ENCODE results near the gene PLEKHH3. TPM values are rescaled to one million over a fixed set of nuclear protein-coding genes. Genes with fewer than 3 reads are reported as not detected.

PLEKHH3 gene
- total and polyA plus RNA-seq, 10 of the 15 experiments (the other 5 are each of a cell fraction or from before 2014, with no cell fraction given): 0.31 to 38.0 (median 11.0) TPM

DNA sequence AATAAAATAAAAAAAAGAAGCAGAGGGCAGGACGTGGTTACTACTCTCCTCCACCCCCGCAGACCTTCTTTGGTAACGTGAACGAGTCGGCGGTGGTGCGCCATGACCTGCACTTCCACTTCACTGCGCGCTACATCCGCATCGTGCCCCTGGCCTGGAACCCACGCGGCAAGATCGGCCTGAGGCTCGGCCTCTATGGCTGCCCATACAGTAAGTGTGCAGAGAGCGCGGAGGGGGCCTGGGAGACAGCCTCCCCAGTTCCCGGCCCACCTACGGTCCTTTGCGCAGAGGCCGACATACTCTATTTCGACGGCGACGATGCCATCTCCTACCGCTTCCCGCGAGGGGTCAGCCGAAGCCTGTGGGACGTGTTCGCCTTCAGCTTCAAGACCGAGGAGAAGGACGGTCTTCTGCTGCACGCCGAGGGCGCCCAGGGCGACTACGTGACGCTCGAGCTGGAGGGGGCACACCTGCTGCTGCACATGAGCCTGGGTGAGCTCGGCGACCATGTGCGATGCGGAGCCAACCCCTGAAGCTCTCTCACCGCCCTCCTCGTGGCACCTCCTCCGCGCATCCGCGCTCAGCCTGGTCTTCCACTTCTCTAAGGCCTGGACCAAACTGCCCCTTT lies 8.2 kb upstream of the PLEKHH3 start:
- Histone ChIP-seq H3K79me2 (ENCODE audit: control insufficient read depth, insufficient read depth, low read length) (peaks cover 34% of the 10 kb centered on the region), H4K20me1 (ENCODE audit: control insufficient read depth, insufficient read depth) (no peaks in the 10 kb centered on the region), H3K4me2 (ENCODE audit: control insufficient read depth, insufficient read depth) (no peak overlapping the region), H3K27ac (ENCODE audit: control insufficient read depth, insufficient read depth) (no peak overlapping the region), H2AFZ (ENCODE audit: control insufficient read depth, low read depth, low read length) (no peak overlapping the region), H3K9me3 (replicated peaks; ENCODE audit: control insufficient read depth, insufficient read depth, low read length) (no peaks in the 10 kb centered on the region; the same call in 2 of the 3 replicates), H3K4me3 (no peak overlapping the region), H3K27me3 (replicated peaks in 1 of 2; ENCODE audit: control insufficient read depth in 2 of 2, insufficient read depth in 2 of 2, low read length in 1 of 2) (no peaks in the 10 kb centered on the region), H3K4me1 (ENCODE audit: control insufficient read depth, insufficient read depth, low read length) (peaks cover 7% of the 10 kb centered on the region), H3K9ac (ENCODE audit: control insufficient read depth, insufficient read depth, low read length) (no peak overlapping the region), H3K36me3 (ENCODE audit: control insufficient read depth in 2 of 2, insufficient read depth in 2 of 2, low read length in 1 of 2) (peaks cover 5 to 11% of the 10 kb centered on the region in 2 experiments; a peak in 3 of 4 replicates)
- ChIA-PET CTCF (interaction anchor here (1.2 to 3.3 kb wide), 3 partner anchors 83 to 107 kb away, joined by 3 to 32 read pairs (median 4); partner anchors contain the start of genes PSMC3IP and VPS25), SMC1A (ENCODE audit: uncharacterized antibody, unreplicated experiment) (interaction anchor here (0.7 to 1.0 kb wide), 2 partner anchors 38 to 107 kb away, joined by 3 to 4 read pairs; no protein-coding TSS in a partner anchor), RAD21 (ENCODE audit: unreplicated experiment) (no interaction called here), POLR2A (interaction anchor here (0.6 to 1.0 kb wide), 2 partner anchors 75 to 280 kb away, joined by 4 to 5 read pairs; partner anchors contain the start of genes RETREG3 and TUBG1)
- BruUV-seq (replicated peaks): no TSS peak
- WGBS (ENCODE audit: insufficient coverage, insufficient replicate concordance, low lambda C conversion rate, missing lambda C conversion rate): 96% methylated on average over 44 of the region's 50 CpGs
- in situ Hi-C loops (cut with MboI) (no loop called here), intact Hi-C loops (cut with micrococcal nuclease; ENCODE audit: unreplicated experiment) (loop anchor here (5.0 kb wide), 1 partner anchor 77 kb away; the partner anchor contains the start of gene RAMP2)
- ATAC-seq (no peak), FAIRE-seq (no peak), DNase-seq (ENCODE audit: low read depth, low spot score) (no peak)
- TF ChIP-seq BCL3 (IDR thresholded peaks at IDR 0.05; ENCODE audit: borderline replicate concordance, insufficient read depth, low read depth, low read length, poor library complexity, severe bottlenecking): peak; percentile 63
- TF ChIP-seq, protein P1, sequence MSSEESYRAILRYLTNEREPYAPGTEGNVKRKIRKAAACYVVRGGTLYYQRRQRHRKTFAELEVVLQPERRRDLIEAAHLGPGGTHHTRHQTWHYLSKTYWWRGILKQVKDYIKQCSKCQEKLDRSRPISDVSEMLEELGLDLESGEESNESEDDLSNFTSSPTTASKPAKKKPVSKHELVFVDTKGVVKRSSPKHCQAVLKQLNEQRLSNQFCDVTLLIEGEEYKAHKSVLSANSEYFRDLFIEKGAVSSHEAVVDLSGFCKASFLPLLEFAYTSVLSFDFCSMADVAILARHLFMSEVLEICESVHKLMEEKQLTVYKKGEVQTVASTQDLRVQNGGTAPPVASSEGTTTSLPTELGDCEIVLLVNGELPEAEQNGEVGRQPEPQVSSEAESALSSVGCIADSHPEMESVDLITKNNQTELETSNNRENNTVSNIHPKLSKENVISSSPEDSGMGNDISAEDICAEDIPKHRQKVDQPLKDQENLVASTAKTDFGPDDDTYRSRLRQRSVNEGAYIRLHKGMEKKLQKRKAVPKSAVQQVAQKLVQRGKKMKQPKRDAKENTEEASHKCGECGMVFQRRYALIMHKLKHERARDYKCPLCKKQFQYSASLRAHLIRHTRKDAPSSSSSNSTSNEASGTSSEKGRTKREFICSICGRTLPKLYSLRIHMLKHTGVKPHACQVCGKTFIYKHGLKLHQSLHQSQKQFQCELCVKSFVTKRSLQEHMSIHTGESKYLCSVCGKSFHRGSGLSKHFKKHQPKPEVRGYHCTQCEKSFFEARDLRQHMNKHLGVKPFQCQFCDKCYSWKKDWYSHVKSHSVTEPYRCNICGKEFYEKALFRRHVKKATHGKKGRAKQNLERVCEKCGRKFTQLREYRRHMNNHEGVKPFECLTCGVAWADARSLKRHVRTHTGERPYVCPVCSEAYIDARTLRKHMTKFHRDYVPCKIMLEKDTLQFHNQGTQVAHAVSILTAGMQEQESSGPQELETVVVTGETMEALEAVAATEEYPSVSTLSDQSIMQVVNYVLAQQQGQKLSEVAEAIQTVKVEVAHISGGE (CRISPR knock-in tag; IDR thresholded peaks at IDR 0.05): no peak
- no peak for TF ChIP-seq MEF2B (IDR thresholded peaks at IDR 0.05; ENCODE audit: partially characterized antibody, poor library complexity, severe bottlenecking)
- TF ChIP-seq, protein P2, sequence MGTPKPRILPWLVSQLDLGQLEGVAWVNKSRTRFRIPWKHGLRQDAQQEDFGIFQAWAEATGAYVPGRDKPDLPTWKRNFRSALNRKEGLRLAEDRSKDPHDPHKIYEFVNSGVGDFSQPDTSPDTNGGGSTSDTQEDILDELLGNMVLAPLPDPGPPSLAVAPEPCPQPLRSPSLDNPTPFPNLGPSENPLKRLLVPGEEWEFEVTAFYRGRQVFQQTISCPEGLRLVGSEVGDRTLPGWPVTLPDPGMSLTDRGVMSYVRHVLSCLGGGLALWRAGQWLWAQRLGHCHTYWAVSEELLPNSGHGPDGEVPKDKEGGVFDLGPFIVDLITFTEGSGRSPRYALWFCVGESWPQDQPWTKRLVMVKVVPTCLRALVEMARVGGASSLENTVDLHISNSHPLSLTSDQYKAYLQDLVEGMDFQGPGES (IDR thresholded peaks at IDR 0.05): no peak
- TF ChIP-seq, protein P3, sequence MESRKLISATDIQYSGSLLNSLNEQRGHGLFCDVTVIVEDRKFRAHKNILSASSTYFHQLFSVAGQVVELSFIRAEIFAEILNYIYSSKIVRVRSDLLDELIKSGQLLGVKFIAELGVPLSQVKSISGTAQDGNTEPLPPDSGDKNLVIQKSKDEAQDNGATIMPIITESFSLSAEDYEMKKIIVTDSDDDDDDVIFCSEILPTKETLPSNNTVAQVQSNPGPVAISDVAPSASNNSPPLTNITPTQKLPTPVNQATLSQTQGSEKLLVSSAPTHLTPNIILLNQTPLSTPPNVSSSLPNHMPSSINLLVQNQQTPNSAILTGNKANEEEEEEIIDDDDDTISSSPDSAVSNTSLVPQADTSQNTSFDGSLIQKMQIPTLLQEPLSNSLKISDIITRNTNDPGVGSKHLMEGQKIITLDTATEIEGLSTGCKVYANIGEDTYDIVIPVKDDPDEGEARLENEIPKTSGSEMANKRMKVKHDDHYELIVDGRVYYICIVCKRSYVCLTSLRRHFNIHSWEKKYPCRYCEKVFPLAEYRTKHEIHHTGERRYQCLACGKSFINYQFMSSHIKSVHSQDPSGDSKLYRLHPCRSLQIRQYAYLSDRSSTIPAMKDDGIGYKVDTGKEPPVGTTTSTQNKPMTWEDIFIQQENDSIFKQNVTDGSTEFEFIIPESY (IDR thresholded peaks at IDR 0.05): peak; percentile 4; the same call in 1 of the 2 replicates
- TF ChIP-seq, protein P4, sequence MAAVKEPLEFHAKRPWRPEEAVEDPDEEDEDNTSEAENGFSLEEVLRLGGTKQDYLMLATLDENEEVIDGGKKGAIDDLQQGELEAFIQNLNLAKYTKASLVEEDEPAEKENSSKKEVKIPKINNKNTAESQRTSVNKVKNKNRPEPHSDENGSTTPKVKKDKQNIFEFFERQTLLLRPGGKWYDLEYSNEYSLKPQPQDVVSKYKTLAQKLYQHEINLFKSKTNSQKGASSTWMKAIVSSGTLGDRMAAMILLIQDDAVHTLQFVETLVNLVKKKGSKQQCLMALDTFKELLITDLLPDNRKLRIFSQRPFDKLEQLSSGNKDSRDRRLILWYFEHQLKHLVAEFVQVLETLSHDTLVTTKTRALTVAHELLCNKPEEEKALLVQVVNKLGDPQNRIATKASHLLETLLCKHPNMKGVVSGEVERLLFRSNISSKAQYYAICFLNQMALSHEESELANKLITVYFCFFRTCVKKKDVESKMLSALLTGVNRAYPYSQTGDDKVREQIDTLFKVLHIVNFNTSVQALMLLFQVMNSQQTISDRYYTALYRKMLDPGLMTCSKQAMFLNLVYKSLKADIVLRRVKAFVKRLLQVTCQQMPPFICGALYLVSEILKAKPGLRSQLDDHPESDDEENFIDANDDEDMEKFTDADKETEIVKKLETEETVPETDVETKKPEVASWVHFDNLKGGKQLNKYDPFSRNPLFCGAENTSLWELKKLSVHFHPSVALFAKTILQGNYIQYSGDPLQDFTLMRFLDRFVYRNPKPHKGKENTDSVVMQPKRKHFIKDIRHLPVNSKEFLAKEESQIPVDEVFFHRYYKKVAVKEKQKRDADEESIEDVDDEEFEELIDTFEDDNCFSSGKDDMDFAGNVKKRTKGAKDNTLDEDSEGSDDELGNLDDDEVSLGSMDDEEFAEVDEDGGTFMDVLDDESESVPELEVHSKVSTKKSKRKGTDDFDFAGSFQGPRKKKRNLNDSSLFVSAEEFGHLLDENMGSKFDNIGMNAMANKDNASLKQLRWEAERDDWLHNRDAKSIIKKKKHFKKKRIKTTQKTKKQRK (IDR thresholded peaks at IDR 0.05; ENCODE audit: low read depth, low read length): no peak
- TF ChIP-seq HSF1 (IDR thresholded peaks at IDR 0.05; ENCODE audit: low read depth, low read length): no peak
